GM12874 (cell line): ENCODE measurements around the gene CACNA2D1.

Experiments used
- TF ChIP-seq, protein P1 (sequence below): IDR thresholded peaks from 2 replicates; pipeline ENCODE4 v1.5.1; 2011; ENCODE audit warnings: low read depth, mild to moderate bottlenecking, control low read depth, low read length, moderate library complexity; ENCODE audit not compliant: insufficient read depth

CACNA2D1 gene

DNA sequence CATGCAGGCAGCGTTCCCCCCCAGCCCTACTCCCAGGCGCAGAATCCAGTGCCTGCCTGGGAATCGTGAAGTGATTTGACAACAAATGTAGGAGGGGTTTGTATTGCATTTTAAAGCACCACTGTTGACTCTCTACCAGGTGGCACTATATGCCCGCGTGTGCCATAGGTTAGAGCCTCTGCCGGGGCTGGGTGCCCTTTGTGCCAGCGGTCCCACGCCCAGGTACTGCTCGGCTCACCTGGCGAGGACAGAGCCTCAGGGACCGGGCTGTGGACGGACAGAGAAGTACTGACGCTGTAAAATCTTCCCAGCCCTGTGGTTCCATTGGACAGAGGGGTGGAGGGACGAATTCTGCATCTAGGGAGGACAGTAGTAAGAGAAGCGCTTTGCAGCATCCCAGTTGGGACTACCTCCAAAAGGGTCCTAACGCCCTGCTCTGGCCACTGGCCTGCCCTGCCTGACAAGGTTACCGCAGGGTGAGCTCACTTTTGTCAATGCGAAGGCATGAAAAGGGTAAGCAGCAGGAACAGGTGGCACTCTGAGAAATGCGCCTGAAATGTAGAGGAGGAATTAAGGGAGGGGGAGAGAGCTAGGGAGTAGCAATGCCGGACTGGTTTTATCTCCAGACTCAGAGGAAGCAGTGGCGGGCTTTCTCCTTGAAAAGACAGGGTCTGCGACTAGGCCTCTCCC is 788 bp upstream of the CACNA2D1 start:
- TF ChIP-seq, protein P1, sequence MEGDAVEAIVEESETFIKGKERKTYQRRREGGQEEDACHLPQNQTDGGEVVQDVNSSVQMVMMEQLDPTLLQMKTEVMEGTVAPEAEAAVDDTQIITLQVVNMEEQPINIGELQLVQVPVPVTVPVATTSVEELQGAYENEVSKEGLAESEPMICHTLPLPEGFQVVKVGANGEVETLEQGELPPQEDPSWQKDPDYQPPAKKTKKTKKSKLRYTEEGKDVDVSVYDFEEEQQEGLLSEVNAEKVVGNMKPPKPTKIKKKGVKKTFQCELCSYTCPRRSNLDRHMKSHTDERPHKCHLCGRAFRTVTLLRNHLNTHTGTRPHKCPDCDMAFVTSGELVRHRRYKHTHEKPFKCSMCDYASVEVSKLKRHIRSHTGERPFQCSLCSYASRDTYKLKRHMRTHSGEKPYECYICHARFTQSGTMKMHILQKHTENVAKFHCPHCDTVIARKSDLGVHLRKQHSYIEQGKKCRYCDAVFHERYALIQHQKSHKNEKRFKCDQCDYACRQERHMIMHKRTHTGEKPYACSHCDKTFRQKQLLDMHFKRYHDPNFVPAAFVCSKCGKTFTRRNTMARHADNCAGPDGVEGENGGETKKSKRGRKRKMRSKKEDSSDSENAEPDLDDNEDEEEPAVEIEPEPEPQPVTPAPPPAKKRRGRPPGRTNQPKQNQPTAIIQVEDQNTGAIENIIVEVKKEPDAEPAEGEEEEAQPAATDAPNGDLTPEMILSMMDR, result 0 out of 2 replicates have a peak, but pooled peaks have one; percentile 0

DNA sequence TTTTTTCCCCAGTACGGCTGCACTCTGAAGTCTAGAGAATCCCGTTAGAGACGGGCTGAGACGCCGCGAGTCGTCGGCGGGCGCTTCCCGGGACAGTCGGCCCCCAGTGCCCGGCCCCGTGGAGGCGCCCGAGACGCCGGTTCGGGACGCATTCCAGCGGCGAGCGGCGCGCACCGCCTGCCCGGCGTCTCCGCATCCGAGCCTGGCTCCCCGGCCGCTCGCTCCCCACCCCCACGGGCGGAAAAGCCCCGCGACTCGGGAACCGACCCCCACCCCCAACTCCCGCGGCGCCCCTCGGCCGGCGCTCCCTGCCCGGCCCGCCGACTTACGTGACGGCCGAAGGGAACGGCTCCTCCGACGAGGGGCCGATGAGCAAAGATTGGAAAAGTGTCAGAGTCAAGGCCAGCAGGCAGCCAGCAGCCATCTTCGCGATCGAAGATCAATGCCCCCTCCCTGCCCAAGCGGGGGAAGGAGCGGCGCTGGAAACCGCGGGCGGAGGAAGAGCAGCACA is 486 bp downstream of the CACNA2D1 start:
- TF ChIP-seq, protein P1, result no peak

DNA sequence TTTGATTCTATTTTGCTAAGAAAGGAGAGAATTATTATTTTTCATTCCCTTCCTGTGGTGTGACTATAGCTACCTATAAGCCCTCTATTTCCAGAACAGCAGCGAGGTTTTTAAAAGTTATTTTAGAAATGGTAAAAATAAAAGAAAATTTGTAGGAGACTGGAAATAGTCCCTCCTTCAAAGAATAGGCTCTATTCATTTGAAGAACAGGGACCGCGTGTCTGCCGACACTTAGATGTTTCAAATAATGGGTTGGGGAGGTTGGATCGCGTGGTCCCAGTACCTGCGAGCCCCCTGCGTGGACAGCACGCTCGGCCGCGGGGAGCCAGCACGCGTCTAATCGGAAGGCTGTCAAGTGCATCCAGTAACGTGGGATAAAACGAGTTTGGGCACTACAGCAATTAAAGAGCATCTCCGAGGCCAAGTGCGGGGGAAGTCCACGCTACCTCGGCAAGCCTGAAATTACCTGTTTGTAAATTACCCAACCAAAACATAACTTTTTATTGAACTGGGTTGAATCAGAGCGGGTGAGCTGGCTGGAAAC is 1.0 kb downstream of the CACNA2D1 start:
- TF ChIP-seq, protein P1, result no peak

DNA sequence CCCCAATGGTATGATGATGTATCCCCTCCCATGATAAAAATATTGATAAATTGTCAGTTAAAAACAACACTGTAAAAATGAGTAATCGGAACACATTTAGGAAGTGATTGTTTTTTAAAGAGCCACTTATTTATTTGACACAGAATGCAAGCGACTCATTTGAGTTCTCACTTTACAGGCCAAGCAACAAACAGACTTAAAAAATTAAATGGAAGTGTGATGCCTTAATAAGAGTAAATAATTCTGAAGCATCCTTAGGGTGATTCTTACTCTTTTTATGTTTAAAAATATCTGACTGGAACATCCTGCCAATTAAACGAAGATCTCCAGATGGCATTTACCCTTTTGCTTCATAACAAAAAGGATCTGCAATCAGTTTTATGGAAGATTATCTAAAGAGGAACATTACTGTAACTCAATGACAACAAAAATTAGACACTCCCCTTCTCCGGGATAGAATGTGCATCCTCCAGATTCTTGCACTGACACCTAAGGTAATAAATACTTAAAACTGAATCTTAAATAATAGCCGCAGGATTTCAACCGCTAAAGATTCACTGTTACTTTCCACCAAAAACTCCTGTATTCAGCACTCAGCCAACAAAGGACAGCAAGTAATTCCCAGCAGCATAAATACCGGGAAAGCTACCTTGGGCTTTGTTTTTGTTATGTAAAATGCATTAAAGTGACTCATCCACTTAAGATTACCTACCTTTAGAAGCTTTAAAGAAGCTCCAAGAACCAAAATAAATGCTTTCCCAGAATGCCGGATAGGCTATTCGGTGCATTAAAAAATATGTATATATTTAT is 1.7 kb downstream of the CACNA2D1 start:
- TF ChIP-seq, protein P1, result no peak

DNA sequence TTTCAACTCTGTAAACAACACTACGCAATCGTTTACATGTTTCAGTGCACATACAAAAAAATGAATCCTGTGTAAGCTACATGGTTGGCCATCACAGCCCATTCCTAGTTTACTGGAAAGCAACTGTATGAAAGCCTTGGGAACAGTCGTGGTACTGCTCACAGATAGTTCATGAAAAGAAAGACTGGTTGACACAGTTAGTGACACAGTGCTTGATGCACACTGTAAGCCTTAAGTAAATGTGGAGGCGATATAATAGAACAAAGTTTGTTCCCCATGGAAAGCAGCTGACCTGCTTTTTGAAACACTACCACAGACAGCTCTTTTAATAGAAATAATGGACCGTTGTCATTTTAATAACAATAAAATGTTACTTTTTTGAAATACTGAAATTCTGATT is 5.1 kb downstream of the CACNA2D1 start:
- TF ChIP-seq, protein P1, result no peak

DNA sequence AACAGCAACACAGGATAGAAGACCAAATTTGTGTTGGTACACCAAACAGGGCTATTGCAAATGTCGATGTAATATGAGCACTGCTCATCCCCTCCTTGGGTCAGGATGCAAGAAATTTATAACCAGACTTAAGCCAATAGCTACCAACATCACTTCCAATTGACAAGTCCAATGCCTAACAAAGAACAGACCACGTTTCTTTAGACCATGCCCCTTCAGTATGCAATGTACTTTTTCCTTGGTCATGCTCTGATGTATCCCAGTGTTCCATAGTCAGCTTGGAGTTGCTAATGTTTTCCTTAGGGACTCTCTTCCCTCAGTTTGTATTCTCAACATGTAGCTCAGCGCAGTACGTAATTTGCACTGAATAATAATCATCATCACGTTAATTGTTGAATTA is 7.8 kb downstream of the CACNA2D1 start:
- TF ChIP-seq, protein P1, result no peak
